HL-60 (cell line): ENCODE measurements around the gene BCAT1.

ENCODE experiments used
- POLR2AphosphoS5 ChIP-seq: IDR thresholded peaks from 2 replicates; pipeline ENCODE4 v1.6.1; 2012; ENCODE audit warnings: low read depth
- TF ChIP-seq, protein P1 (sequence below): IDR thresholded peaks from one replicate; pipeline ENCODE4 v1.5.1; 2011; ENCODE audit warnings: low read length, control low read depth, inconsistent platforms; ENCODE audit not compliant: insufficient read depth

DNA sequence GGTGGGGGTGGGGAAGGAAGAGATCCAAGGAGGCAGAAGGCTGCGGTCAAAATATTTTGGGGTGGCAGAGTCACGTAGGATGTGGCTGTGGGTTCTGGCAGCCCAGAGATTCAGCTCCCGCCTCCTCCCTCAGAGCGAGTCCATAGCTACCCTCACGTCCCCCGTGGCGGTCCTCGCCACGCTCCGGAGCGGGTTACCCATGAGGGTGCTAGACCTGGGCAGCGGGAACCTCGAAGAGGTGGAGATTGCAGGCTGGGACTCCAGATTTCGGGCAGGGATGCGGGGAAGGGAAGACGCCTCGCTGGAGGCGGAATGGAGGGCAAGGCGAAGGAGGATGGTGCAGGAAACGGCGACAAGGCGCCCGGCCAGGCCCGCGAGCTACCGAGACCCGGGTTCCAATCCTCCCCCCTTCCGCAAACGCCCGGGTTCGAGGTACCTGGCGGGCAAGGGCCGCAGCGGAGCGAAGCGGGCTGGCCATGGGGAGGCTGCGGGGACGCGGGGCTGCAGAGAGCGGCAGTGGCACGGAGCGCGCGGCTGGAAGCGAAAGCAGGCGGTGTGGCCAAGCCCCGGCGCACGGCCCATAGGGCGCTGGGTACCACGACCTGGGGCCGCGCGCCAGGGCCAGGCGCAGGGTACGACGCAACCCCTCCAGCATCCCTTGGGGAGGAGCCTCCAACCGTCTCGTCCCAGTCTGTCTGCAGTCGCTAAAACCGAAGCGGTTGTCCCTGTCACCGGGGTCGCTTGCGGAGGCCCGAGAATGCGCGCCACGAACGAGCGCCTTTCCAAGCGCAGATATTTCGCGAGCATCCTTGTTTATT is 46.2 kb downstream of the BCAT1 start:
- TF ChIP-seq, protein P1, sequence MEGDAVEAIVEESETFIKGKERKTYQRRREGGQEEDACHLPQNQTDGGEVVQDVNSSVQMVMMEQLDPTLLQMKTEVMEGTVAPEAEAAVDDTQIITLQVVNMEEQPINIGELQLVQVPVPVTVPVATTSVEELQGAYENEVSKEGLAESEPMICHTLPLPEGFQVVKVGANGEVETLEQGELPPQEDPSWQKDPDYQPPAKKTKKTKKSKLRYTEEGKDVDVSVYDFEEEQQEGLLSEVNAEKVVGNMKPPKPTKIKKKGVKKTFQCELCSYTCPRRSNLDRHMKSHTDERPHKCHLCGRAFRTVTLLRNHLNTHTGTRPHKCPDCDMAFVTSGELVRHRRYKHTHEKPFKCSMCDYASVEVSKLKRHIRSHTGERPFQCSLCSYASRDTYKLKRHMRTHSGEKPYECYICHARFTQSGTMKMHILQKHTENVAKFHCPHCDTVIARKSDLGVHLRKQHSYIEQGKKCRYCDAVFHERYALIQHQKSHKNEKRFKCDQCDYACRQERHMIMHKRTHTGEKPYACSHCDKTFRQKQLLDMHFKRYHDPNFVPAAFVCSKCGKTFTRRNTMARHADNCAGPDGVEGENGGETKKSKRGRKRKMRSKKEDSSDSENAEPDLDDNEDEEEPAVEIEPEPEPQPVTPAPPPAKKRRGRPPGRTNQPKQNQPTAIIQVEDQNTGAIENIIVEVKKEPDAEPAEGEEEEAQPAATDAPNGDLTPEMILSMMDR: no peak
- TF ChIP-seq POLR2AphosphoS5: no peak
